Aorta (tissue), 5 donors: ENCODE data around the gene RNF181. TPM values are rescaled to one million over a fixed set of nuclear protein-coding genes. Genes with fewer than 3 reads are reported as not detected.

Experiments
- ATAC-seq: fragments of 200-7000 bp; cut with Tn5 transposase; one replicate; pipeline ENCODE4 v1.9.1; 2022; ENCODE audit warnings: moderate library complexity; ENCODE audit not compliant: low FRiP score
- DNase-seq, 2 donors: peaks; one replicate each; pipeline ENCODE4 v3.0.0-alpha.2; 2020
- H3K27ac ChIP-seq, 2 donors: one replicate each; pipeline ENCODE4 v1.5.1; 2013; ENCODE audit warnings: low read length in 2 of 2, mild to moderate bottlenecking in 2 of 2, moderate library complexity in 2 of 2, control low read depth in 1 of 2, inconsistent platforms in 1 of 2, low read depth in 1 of 2
- H3K27me3 ChIP-seq, 2 donors: one replicate each; pipeline ENCODE4 v1.6.1; 2013; ENCODE audit warnings: control low read depth in 1 of 2, low read length in 1 of 2, mild to moderate bottlenecking in 1 of 2, moderate library complexity in 1 of 2; ENCODE audit not compliant: insufficient read depth in 2 of 2, control insufficient read depth in 1 of 2
- H3K36me3 ChIP-seq, 2 donors: one replicate each; pipeline ENCODE4 v1.6.1; 2013; ENCODE audit warnings: control low read depth in 1 of 2, low read length in 1 of 2, mild to moderate bottlenecking in 1 of 2; ENCODE audit not compliant: insufficient read depth in 2 of 2, control insufficient read depth in 1 of 2
- H3K4me1 ChIP-seq, 2 donors: one replicate each; pipeline ENCODE4 v1.6.1; 2013; ENCODE audit warnings: low read length in 2 of 2, control low read depth in 1 of 2, mild to moderate bottlenecking in 1 of 2, moderate library complexity in 1 of 2; ENCODE audit not compliant: insufficient read depth in 2 of 2, control insufficient read depth in 1 of 2
- H3K4me3 ChIP-seq, 2 donors: one replicate each; pipeline ENCODE4 v1.5.1; 2013; ENCODE audit warnings: low read length in 2 of 2, control low read depth in 1 of 2, mild to moderate bottlenecking in 1 of 2
- H3K9me3 ChIP-seq: one replicate; pipeline ENCODE4 v1.6.1; 2013; ENCODE audit warnings: mild to moderate bottlenecking, low read length; ENCODE audit not compliant: control insufficient read depth
- WGBS, 2 donors: extraction: QIAGEN DNeasy Blood & Tissue Kit; methylation state at CpG; one replicate each; pipeline ENCODE4 v1.1.7; 2013; 5-methylcytosine and 5-hydroxymethylcytosine counted together
- intact Hi-C, 2 donors: fragments of 100-400 bp; cut with DNase I; formaldehyde crosslinking; loops; one replicate each; pipeline versions ENCODE4 v1.14.2 to v1.15.0; 2022
- polyA plus RNA-seq, 2 donors: library from polyadenylated mRNA; stranded (reverse); fragments of 200-250 nt; gene quantifications; one replicate each; pipeline ENCODE4 v1.2.3, GENCODE V29; 2013
- total RNA-seq, 2 donors: library from RNA; stranded (reverse); fragmentation: NEBNext Ultra II Directional; extraction: Animal tissue kit (Norgen Biotek cat#: 25700); gene quantifications; one replicate each; pipeline ENCODE4 v1.2.1, GENCODE V29; 2021
- donor health status: healthy with polysubstance abuse.
- donor health status: Bipolar disorder and iron deficiency.
- donor health status: DM: no; HTN: no; CAD: no.
- donor health status: DM: no; HTN: no; CAD: no.
- donor health status: DM: yes; HTN: yes; CAD: no.

RNF181 gene
- total and polyA plus RNA-seq, 4 donors = 76.0 to 203 (median 123) TPM

GRCh38 chr2:85564144-85564563 is 31.4 kb upstream of the RNF181 start:
- H3K36me3 ChIP-seq = no peaks in the 10 kb centered on the region
- ATAC-seq (no peak), DNase-seq (no peak)
- WGBS, 2 donors = 89 to 90% methylated on average over 5 of the region's 5 CpGs
- no peaks in the 10 kb centered on the region for H3K27me3 ChIP-seq
- intact Hi-C loops = loop anchor here (5.0 kb wide), 2 partner anchors 38 to 53 kb away; partner anchors contain the start of genes TMEM150A (in 2 of the 2) and USP39 (in 1 of the 2)
- H3K4me1 ChIP-seq = no peaks in the 10 kb centered on the region
- H3K27ac ChIP-seq = no peak overlapping the region
- H3K9me3 ChIP-seq = no peaks in the 10 kb centered on the region
- no peak overlapping the region for H3K4me3 ChIP-seq

- intact Hi-C loops = no loop called here
- H3K36me3 ChIP-seq = no peaks in the 10 kb centered on the region
- no peak overlapping the region for H3K4me3 ChIP-seq
- WGBS, 2 donors = 74 to 86% methylated on average over 4 of the region's 4 CpGs
- DNase-seq = no peak
- no peaks in the 10 kb centered on the region for H3K9me3 ChIP-seq
- no peaks in the 10 kb centered on the region for H3K4me1 ChIP-seq
- ATAC-seq = no peak
- no peak overlapping the region for H3K27ac ChIP-seq
- no peaks in the 10 kb centered on the region for H3K27me3 ChIP-seq
Measured at GRCh38 chr2:85566265-85566664, 29.3 kb upstream of the RNF181 start.

GRCh38 chr2:85575739-85576138 is 19.8 kb upstream of the RNF181 start:
- ATAC-seq (no peak), DNase-seq (no peak)
- H3K4me1 ChIP-seq = no peaks in the 10 kb centered on the region
- 82 to 86% methylated on average over 8 of the region's 8 CpGs for WGBS, 2 donors
- no peaks in the 10 kb centered on the region for H3K36me3 ChIP-seq
- intact Hi-C loops = no loop called here
- H3K9me3 ChIP-seq = no peaks in the 10 kb centered on the region
- H3K4me3 ChIP-seq = no peak overlapping the region
- no peak overlapping the region for H3K27ac ChIP-seq
- H3K27me3 ChIP-seq = peaks cover 0 to 2% of the 10 kb centered on the region in 2 donors

- intact Hi-C loops = no loop called here
- Histone ChIP-seq H3K36me3 (no peaks in the 10 kb centered on the region), H3K4me3 (no peak overlapping the region), H3K27me3 (no peaks in the 10 kb centered on the region), H3K9me3 (no peaks in the 10 kb centered on the region), H3K27ac (no peak overlapping the region), H3K4me1 (no peaks in the 10 kb centered on the region)
- DNase-seq (no peak), ATAC-seq (no peak)
- 78 to 80% methylated on average over 3 of the region's 3 CpGs for WGBS, 2 donors
Measured at GRCh38 chr2:85577063-85577385, 18.5 kb upstream of the RNF181 start.

- DNase-seq (peak in 1 of 2 donors; percentile 72), ATAC-seq (peak; percentile 57)
- Histone ChIP-seq H3K4me3 (no peak within 1 kb of the TSS), H3K9me3 (no peaks in the 10 kb centered on the region), H3K27me3 (no peaks in the 10 kb centered on the region), H3K36me3 (no peaks in the 10 kb centered on the region), H3K27ac (no peak within 1 kb of the TSS), H3K4me1 (no peaks in the 10 kb centered on the region)
- WGBS, 2 donors = 65 to 70% methylated on average over 19 of the region's 19 CpGs
- intact Hi-C loops = no loop called here
Measured at GRCh38 chr2:85577386-85578242, 17.9 kb upstream of the RNF181 start, which contains the start of gene VAMP8. Gene VAMP8 (plus strand): TSS chr2:85577586. CDS start chr2:85577647, 61 bp downstream.

- Histone ChIP-seq H3K4me3 (no peak overlapping the region), H3K27ac (no peak overlapping the region), H3K27me3 (no peaks in the 10 kb centered on the region), H3K9me3 (no peaks in the 10 kb centered on the region), H3K36me3 (no peaks in the 10 kb centered on the region), H3K4me1 (no peaks in the 10 kb centered on the region)
- ATAC-seq (peak; percentile 78), DNase-seq (peak in 1 of 2 donors; percentile 86)
- intact Hi-C loops = no loop called here
- 65 to 75% methylated on average over 19 of the region's 19 CpGs for WGBS, 2 donors
Measured at GRCh38 chr2:85578243-85579180, 17.0 kb upstream of the RNF181 start.

- no peak overlapping the region for H3K27ac ChIP-seq
- 39 to 52% methylated on average over 6 of the region's 6 CpGs for WGBS, 2 donors
- H3K4me1 ChIP-seq = no peaks in the 10 kb centered on the region
- H3K27me3 ChIP-seq = no peaks in the 10 kb centered on the region
- DNase-seq (peak in 1 of 2 donors; percentile 66), ATAC-seq (no peak)
- H3K36me3 ChIP-seq = no peaks in the 10 kb centered on the region
- intact Hi-C loops = no loop called here
- no peaks in the 10 kb centered on the region for H3K9me3 ChIP-seq
- H3K4me3 ChIP-seq = no peak overlapping the region
Measured at GRCh38 chr2:85579266-85579935, 16.1 kb upstream of the RNF181 start.

GRCh38 chr2:85580206-85580605 is 15.3 kb upstream of the RNF181 start:
- Histone ChIP-seq H3K27ac (no peak overlapping the region), H3K4me1 (no peaks in the 10 kb centered on the region), H3K27me3 (no peaks in the 10 kb centered on the region), H3K36me3 (no peaks in the 10 kb centered on the region), H3K4me3 (no peak overlapping the region), H3K9me3 (no peaks in the 10 kb centered on the region)
- WGBS, 2 donors = 83 to 87% methylated on average over 3 of the region's 3 CpGs
- no peak for DNase-seq
- ATAC-seq = no peak
- intact Hi-C loops = no loop called here
